GM18907 (cell line): ENCODE measurements around the gene OTOP3.
"Not testable (repeated sequence)": the region's sequence is repeated elsewhere in the genome, so short reads cannot be mapped to it uniquely, and the experiment has no call there.

ENCODE experiments used
- ATAC-seq: cut with Tn5 transposase; IDR thresholded peaks from one replicate; pipeline ENCODE4 v1.9.1; 2021; ENCODE audit warnings: mild to moderate bottlenecking, moderate library complexity; ENCODE audit not compliant: unreplicated experiment

Gene OTOP3

DNA sequence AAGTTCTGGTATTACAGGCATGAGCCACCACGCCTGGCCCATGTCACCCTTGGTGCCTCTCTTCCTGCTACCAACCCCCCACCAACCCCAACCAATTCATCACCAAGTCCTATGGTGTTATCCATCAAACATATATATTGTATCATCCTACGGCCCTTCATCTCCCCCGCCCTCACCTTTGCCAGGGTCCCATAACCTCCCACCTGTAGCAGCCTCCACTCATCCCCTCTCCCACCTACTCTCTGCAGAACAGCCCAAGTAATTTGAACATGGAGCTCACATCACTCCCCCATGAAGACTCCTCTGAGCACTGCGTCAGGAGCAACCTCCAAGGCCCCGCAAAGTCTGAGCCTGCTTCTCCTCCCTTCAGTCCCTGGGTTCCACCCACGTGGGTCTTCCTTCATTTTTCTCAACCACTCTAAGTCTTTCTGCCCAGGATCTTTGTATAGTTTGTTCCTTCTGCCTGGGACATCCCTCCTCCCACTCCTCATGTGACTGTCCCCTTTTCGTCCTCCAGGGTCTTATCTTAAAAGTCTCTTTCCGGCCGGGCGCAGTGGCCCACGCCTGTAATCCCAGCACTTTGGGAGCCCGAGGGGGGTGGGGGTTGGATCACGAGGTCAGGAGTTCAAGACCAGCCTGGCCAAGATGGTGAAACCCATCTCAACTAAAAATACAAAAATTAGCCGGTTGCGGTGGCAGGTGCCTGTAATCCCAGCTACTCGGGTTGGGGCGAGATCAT lies 43.9 kb downstream of the OTOP3 start:
- ATAC-seq: no peak

- ATAC-seq: no peak
Measured at GRCh38 chr17:74981318-74981978, 45.8 kb downstream of the OTOP3 start.

DNA sequence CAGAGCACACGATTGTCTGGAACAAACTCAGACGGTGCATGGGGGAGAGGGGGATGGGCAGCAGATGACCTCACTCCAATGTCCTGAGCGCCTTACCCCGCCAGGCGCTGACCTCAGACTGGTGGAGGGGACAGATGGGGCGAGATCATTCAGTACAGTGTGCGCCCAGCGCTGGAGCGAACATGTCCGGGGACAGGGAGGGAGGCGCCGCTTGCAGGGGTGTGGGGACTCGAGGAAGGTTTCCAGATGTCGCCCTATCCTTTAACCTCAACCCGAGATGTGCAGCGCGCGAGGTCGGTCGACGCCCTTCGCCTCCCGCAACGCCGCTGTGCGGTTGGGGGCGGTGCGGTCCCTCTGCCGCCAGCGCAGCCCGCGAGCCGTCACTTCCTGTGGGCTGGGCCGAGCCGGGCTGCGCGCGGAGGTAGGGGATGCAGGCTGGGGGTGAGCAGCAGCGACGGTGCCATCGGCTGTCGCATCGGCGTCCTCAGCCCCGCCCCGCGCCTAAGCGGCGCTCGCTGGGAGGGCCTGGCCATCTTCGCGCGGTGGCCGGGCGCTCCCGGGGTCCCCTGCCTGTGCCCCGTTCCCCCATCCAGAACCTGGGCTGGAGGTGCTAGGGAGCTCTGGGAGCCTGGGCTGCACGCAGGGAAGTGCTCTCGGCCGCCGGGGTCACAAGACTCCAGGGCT lies 46.4 kb downstream of the OTOP3 start:
- ATAC-seq: peak; percentile 59

DNA sequence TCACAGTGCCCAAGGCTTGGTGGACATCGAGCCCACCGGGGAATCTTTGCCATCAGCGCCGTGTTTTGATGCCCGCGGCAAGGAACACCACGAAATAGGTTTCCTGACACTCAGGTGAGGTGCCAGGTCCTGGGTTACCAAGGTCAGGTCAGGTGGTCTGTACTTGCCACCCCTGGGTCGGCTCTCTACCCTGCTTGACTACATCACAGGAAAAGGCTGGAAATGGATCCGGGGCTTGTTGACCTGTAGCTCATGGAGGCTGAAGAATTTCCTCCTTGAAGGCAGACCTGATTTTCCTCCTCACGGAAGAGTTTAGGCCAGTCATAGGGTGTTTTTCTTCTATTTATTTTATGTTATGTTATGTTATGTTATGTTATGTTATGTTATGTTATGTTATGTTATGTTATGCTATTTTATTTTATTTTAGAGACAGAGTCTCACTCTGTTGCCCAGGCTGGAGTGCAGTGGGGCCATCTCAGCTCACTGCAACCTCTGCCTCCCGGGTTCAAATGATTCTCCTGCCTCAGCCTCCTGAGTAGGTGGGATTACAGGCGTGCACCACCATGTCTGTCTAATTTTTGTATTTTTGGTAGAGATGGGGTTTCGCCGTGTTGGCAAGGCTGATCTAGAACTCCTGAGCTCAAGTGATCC lies 47.1 kb downstream of the OTOP3 start:
- not testable (repeated sequence) for ATAC-seq

GRCh38 chr17:74986206-74986576 lies 50.5 kb downstream of the OTOP3 start:
- ATAC-seq: no peak

DNA sequence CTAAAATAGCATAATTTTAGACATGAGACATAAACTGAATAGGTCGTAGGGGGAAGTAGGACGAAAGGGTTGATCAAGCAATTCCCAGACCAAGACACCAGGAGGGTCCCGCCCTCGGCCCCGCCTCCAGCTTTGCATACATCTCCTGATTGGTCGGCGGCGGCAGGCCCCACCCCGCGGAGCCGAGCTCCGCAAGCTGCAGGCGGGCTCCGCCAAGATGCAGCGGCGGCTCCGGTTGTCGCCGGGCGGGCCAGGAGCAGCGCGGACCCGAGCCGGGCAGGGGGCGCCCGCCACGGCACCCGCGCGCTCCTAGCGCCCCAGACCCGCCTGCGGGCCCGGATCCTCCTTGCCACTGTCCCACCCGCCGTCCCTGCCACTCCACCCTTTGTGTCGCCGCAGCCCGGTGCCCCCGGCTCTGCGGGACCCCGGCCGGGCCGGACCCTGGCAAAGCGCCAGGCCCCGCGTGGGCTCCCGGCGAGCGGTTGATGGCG lies 51.8 kb downstream of the OTOP3 start, which contains the start of gene CDR2L:
CDR2L (plus strand) TSS at position 215 of the 491 bp plus-strand sequence. CDS start 412 bp downstream, outside the sequence.
- peak; percentile 87 for ATAC-seq

DNA sequence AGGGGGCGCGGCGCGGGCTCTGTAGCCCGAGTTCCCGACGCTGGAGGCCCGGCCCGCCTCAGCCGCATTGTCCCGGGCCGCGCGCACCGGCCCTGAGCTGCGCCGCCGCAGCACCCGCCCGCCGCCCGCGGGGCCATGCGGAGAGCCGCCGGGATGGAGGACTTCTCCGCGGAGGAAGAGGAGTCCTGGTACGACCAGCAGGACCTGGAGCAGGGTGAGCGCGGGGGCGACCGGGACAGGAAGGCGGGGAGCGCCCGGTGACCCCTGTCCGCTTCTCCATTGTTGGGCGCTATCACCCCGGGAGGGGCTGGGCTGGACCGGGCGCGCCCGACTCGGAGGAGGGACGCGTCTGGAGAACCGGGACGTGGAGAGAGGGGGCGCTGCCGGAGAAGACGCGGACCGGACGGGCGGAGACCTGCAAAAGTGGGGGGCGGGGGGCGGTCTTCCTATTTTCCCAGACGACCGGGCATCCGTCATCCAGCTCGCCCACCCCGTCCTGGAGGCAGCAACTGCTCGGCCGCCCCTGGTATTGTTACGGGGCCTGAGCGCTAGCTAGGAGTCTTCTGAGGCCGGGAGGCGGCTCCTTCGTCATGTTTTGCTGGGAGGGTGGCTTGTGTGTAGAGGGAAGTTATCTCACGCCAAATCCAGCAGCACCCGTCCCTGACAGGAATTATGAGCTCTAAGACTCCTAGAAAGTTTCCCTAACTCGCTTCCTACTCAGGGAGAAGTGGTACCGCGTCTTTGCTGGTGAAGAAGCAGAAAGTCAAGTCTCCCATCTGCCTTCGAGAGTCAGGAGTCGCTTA lies 52.4 kb downstream of the OTOP3 start:
- ATAC-seq: peak; percentile 44

- no peak for ATAC-seq
Measured at GRCh38 chr17:74990581-74991105, 54.9 kb downstream of the OTOP3 start.

DNA sequence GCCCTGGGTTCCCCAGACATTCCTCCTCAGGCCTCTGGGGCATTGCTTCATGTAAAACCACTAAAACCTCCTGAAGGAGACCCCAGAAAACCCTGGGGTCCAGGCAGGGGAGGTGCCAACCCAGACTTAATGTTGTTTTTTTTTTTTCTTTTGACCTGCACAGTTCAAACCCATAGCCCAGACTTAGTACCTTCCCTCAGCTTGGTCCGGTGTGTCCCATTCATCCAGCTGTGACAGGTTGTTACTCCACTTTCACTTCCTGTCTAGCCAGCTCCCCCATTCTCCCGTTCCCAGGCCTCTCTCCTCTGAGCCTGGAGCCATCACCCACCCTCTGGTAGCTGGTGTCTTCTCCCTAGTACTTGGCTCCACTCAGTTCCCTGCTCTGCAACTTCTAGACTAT lies 56.5 kb downstream of the OTOP3 start:
- ATAC-seq: no peak

GRCh38 chr17:74994440-74994839 lies 58.7 kb downstream of the OTOP3 start:
- ATAC-seq: no peak

- ATAC-seq: no peak
Measured at GRCh38 chr17:74995847-74996246, 60.1 kb downstream of the OTOP3 start.

- ATAC-seq: no peak
Measured at GRCh38 chr17:74998783-74999182, 63.1 kb downstream of the OTOP3 start.

- no peak for ATAC-seq
Measured at GRCh38 chr17:74999523-74999922, 63.8 kb downstream of the OTOP3 start.
